Endothelial cell (in vitro differentiated cells): ENCODE results near the gene ITK. TPM values are rescaled to one million over a fixed set of nuclear protein-coding genes. Genes with fewer than 3 reads are reported as not detected.
"Not testable (repeated sequence)": the region's sequence is repeated elsewhere in the genome, so short reads cannot be mapped to it uniquely, and the experiment has no call there.

Experiments used
- DNase-seq: peaks from one replicate; pipeline ENCODE4 v3.0.0; 2021; ENCODE audit warnings: low spot score
- H3K27ac Mint-ChIP-seq: one replicate; pipeline ENCODE4 v1.8.0; 2021; ENCODE audit warnings: mixed read lengths, inconsistent platforms; ENCODE audit not compliant: unreplicated experiment
- H3K27me3 Mint-ChIP-seq: one replicate; pipeline ENCODE4 v1.8.0; 2021; ENCODE audit warnings: mild to moderate bottlenecking, moderate library complexity, mixed read lengths, inconsistent platforms; ENCODE audit not compliant: unreplicated experiment
- H3K36me3 Mint-ChIP-seq: one replicate; pipeline ENCODE4 v1.8.0; 2021; ENCODE audit warnings: mild to moderate bottlenecking, low read depth, mixed read lengths, inconsistent platforms; ENCODE audit not compliant: unreplicated experiment
- H3K4me1 Mint-ChIP-seq: one replicate; pipeline ENCODE4 v1.8.0; 2021; ENCODE audit warnings: mild to moderate bottlenecking, mixed read lengths, inconsistent platforms; ENCODE audit not compliant: unreplicated experiment
- H3K4me3 Mint-ChIP-seq: one replicate; pipeline ENCODE4 v1.8.0; 2021; ENCODE audit warnings: mild to moderate bottlenecking, mixed read lengths, inconsistent platforms; ENCODE audit not compliant: unreplicated experiment
- H3K9me3 Mint-ChIP-seq: one replicate; pipeline ENCODE4 v1.8.0; 2021; ENCODE audit warnings: mixed read lengths, inconsistent platforms; ENCODE audit not compliant: unreplicated experiment
- CTCF ChIP-seq: fragments of 200-600 bp; sonication (generic); IDR thresholded peaks from one replicate; pipeline ENCODE4 v1.5.0; 2021; ENCODE audit warnings: antibody characterized with exemption; ENCODE audit not compliant: unreplicated experiment
- total RNA-seq: library from RNA; stranded (reverse); fragmentation: NEBNext Ultra II Directional; extraction: Animal tissue kit (Norgen Biotek cat#: 25700); gene quantifications from one replicate; pipeline ENCODE4 v1.2.1, GENCODE V29; 2021; ENCODE audit not compliant: unreplicated experiment

The ITK gene
- total RNA-seq, 1 donor from 2014 or later = not detected

- no peak overlapping the region for H3K4me3 Mint-ChIP-seq
Observed at GRCh38 chr5:157182143-157182757, 1.6 kb downstream of the ITK start.

GRCh38 chr5:157184117-157184670 is 3.6 kb downstream of the ITK start:
- Mint-ChIP-seq H3K4me1 (no peaks in the 10 kb centered on the region), H3K4me3 (no peak overlapping the region), H3K36me3 (no peaks in the 10 kb centered on the region), H3K27me3 (no peaks in the 10 kb centered on the region), H3K27ac (no peak overlapping the region), H3K9me3 (no peaks in the 10 kb centered on the region)
- TF ChIP-seq CTCF = no peak
- no peak for DNase-seq

More at GRCh38 chr5:157182143-157182757, 1.6 kb downstream of the ITK start:
- no peaks in the 10 kb centered on the region for H3K27me3 Mint-ChIP-seq
- H3K4me1 Mint-ChIP-seq = no peaks in the 10 kb centered on the region
- no peak for TF ChIP-seq CTCF
- no peaks in the 10 kb centered on the region for H3K36me3 Mint-ChIP-seq
- no peaks in the 10 kb centered on the region for H3K9me3 Mint-ChIP-seq
- no peak overlapping the region for H3K27ac Mint-ChIP-seq
- no peak for DNase-seq

GRCh38 chr5:157185122-157185521 is 4.5 kb downstream of the ITK start:
- H3K27ac Mint-ChIP-seq = not testable (repeated sequence)

GRCh38 chr5:157186309-157187045 is 5.8 kb downstream of the ITK start:
- H3K27me3 Mint-ChIP-seq = no peaks in the 10 kb centered on the region
- H3K9me3 Mint-ChIP-seq = no peaks in the 10 kb centered on the region

More at GRCh38 chr5:157185122-157185521, 4.5 kb downstream of the ITK start:
- H3K36me3 Mint-ChIP-seq, H3K4me3 Mint-ChIP-seq, H3K9me3 Mint-ChIP-seq, H3K27me3 Mint-ChIP-seq, H3K4me1 Mint-ChIP-seq, DNase-seq: not testable (repeated sequence)

More at GRCh38 chr5:157186309-157187045, 5.8 kb downstream of the ITK start:
- Mint-ChIP-seq H3K36me3 (no peaks in the 10 kb centered on the region), H3K27ac (no peak overlapping the region), H3K4me1 (no peaks in the 10 kb centered on the region), H3K4me3 (no peak overlapping the region)
- no peak for TF ChIP-seq CTCF
- no peak for DNase-seq
